Endometrial microvascular endothelial cells (primary cell): Measurements from ENCODE around the gene ZNHIT2. TPM values are rescaled to one million over a fixed set of nuclear protein-coding genes. Genes with fewer than 3 reads are reported as not detected.
"Not testable (repeated sequence)": the region's sequence is repeated elsewhere in the genome, so short reads cannot be mapped to it uniquely, and the experiment has no call there.

Source experiments
- in situ Hi-C: cut with HindIII; loops from 2 replicates; pipeline ENCODE4 v1.10.0; 2017; ENCODE audit warnings: low sequenced_read_pairs, low pct_unique_long_range_greater_than_20kb; ENCODE audit errors: inconsistent ontology term
- total RNA-seq: library from RNA; depleted of rRNA; stranded (reverse); fragments of >200 nt; gene quantifications from one replicate; pipeline ENCODE4 v1.2.3, GENCODE V29; 2015; ENCODE audit errors: inconsistent ontology term

Gene ZNHIT2
- total RNA-seq, result 16.1 TPM

GRCh38 chr11:65117206-65118096, at the start of gene ZNHIT2:
Gene ZNHIT2 (minus strand): TSS chr11:65117701. CDS start chr11:65117653, 48 bp downstream.
- in situ Hi-C loops, result no loop called here

- in situ Hi-C loops, result no loop called here
These were observed 49.4 kb upstream of the ZNHIT2 start for GRCh38 chr11:65166893-65167292.

- in situ Hi-C loops, result no loop called here
These were observed 48.2 kb upstream of the ZNHIT2 start for GRCh38 chr11:65165410-65166317.

GRCh38 chr11:65163684-65164083, 46.2 kb upstream of the ZNHIT2 start:
- in situ Hi-C loops, result no loop called here

DNA sequence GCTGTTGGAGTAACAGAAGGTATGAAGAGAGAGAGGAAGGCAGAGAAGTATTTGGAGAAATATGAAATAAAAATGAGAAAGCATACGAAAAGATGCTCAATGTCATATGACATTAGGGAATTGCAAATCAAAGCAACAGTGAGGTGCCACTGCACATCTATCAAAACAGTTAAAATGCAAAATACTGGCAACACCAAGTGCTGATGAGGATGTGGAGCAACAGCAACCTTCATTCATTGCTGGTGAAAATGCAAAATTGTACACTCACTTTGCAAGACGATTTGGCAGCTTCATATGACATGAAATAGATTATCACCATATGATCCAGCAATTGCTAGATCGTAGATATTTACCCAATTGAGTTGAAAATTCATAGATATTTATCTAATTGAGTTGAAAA, 43.1 kb upstream of the ZNHIT2 start:
- in situ Hi-C loops, result no loop called here

DNA sequence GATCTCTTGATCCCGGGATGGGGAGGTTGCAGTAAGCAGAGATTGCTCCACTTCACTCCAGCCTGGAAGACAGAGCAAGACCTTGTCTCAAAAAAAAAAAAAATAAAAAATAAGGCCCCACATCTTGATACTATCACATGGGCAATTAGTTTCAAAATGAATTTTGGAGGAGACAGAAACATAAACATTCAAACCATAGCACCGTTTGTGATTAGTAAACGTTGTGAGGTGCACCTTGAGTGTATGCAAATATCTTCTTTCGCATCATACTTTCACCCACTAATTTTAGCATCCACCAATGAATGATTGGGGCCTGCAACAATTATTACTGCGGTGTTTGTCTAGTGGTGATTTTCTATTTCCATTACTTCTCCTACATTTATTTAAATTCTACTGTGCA, 41.5 kb upstream of the ZNHIT2 start:
- in situ Hi-C loops, result no loop called here

DNA sequence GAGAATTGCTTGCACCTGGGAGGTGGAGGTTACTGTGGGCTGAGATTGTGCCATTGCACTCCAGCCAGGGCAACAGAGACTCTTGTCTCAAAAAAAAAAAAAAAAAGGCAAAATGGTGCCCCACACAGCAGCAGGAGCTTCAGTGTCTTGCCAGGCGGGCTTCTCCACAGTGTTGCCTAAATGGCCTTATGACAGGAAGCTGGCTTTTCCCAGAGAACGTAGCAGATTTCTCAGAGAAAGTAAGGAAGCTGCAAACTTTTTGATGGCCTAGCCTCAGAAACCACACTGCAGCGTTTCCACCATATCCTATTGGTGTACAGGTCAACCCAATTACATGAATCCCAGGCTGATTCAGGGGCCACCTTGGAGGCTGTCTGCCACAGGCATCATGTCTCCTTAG, 39.8 kb upstream of the ZNHIT2 start:
- in situ Hi-C loops, result no loop called here

DNA sequence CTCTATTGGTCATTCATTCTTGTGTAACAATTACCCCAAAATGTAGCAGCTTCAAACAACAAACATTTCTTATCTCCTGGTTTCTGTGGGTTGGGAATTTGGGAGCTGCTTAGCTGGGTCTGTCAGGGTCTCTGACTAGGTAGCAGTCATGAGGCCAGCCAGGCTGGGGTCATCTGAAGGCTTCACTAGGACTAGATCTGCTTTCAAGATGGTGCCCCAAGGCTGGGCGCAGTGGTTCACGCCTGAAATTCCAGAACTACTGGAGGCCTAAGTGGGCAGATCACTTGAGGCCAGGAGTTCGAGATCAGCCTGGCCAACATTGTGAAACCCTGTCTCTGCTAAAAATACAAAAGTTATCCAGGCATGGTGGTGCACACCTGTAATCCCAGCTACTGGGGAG, 39.4 kb upstream of the ZNHIT2 start:
- in situ Hi-C loops, result no loop called here

- in situ Hi-C loops, result no loop called here
These were observed 38.8 kb upstream of the ZNHIT2 start for GRCh38 chr11:65156256-65156655.

DNA sequence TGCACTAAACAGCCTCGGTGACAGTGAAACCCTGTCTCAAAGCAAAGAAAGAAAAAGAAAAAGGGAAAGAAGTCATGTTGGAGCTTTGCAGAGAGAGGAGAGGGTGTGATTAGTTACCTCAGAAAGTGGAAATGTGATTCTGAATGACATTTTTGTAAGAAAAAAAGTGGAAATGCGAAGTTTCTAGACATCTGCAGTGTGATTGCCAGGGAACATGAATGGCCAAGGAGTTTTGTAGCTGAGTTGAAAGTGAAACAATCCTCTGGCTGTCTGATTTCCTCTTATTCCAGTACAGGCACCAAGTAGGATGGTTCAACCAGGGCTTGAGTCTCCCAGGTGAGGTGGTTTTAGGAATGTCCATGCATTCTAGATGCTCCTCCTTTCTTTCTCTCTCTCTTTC, 34.6 kb upstream of the ZNHIT2 start:
- in situ Hi-C loops, result no loop called here

DNA sequence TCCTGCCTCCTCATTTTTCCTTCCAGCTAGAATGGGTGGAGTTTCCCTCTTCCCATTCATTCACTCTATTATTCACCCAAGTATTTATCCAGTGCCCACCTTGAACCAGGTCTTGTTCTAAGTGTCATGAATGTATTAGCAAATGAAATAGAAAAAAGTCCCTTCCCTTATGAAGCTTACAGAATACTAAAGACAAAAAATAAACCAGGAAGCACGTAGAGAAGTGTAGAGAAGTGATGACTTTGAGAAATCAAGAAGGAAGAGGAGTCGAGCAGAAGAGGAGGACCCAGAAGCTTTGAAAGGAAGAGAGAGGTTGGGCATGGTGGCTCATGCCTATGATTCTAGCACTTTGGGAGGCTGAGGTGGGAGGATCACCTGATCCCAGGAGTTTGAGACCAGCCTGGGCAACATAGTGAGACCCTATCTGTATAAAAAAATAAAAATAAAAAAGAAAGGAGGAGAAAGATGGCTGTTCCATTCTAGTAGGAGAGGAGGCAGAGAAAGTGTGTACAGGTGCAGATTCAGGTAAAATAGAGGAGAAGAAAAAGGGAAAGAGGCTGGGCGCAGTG, 33.9 kb upstream of the ZNHIT2 start:
- in situ Hi-C loops, result no loop called here

GRCh38 chr11:65150509-65151299, 33.2 kb upstream of the ZNHIT2 start:
- in situ Hi-C loops, result no loop called here

- in situ Hi-C loops, result not testable (repeated sequence)
These were observed 32.6 kb upstream of the ZNHIT2 start for GRCh38 chr11:65150131-65150508.

DNA sequence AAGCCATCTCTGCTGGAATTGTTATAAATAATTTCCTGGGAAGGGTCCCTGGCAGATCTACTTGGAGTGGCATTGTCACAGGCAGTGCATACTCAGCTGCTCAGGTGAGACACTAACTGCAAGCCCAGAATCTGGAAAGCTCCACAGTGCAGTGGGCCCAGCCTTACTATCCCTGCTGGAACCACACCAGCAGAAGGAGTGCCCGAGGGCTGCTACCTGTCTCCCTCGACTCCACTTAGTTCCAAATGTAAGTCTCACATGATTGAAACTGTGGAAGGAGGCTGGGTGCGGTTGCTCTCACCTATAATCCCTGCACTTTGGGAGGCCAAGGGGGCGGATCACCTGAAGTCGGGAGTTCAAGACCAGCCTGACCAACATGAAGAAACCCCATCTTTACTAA, 31.2 kb upstream of the ZNHIT2 start:
- in situ Hi-C loops, result no loop called here

GRCh38 chr11:65147352-65148075, 30.0 kb upstream of the ZNHIT2 start:
- in situ Hi-C loops, result no loop called here

GRCh38 chr11:65141896-65142494, 24.5 kb upstream of the ZNHIT2 start:
- in situ Hi-C loops, result no loop called here

DNA sequence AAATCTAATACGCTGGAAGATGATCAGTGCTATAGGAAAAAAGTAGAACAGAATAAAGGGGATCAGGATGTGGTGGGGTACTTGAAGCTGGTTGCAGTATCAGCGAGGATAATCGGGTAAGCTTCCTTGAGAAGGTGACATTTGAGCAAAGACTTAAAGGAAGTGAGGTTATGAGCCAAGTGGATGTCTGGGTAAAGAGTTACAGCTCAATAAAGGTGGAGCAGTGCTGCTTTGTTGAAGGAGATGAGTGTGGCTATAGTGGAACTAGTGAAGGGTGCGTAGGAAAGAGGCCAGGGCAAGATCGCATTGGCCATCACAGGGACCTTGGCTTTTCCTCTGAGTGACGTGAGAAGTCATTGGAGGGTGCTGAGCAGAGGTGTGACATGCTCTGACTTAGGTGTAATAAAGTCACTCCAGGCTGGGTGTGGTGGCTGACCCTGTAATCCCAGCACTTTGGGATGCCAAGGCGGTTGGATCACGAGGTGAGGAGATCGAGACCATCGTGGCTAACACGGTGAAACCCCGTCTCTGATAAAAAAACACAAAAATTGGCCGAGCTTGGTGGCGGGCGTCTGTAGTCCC, 19.1 kb upstream of the ZNHIT2 start:
- in situ Hi-C loops, result no loop called here
